ENCODE data around the gene CCDC82.
A peak's percentile ranks its signal among the peaks of the same experiment; 100 is the strongest.

The CCDC82 gene

GRCh38 chr11:96326959-96327358 lies 62.8 kb downstream of the CCDC82 start:
- DNase-seq, result no peak

GRCh38 chr11:96324912-96325311 lies 64.8 kb downstream of the CCDC82 start:
- DNase-seq, result no peak

DNA sequence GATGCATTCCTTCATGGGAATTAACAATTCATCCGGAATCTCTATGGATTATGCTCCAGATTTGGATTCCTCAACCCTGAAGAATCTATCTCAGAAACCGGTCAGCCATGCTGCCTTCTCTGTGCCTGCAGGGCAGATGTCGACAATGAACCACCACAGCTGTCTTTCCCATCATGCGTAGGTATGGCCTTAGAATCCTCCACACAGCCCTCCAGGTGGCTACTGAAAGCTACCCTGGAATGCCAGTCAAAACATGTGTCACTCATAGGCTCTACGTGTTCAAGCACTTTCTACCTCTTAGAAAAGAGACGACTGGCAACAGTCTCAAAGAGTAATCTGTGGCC lies 66.1 kb downstream of the CCDC82 start:
- no peak for DNase-seq

DNA sequence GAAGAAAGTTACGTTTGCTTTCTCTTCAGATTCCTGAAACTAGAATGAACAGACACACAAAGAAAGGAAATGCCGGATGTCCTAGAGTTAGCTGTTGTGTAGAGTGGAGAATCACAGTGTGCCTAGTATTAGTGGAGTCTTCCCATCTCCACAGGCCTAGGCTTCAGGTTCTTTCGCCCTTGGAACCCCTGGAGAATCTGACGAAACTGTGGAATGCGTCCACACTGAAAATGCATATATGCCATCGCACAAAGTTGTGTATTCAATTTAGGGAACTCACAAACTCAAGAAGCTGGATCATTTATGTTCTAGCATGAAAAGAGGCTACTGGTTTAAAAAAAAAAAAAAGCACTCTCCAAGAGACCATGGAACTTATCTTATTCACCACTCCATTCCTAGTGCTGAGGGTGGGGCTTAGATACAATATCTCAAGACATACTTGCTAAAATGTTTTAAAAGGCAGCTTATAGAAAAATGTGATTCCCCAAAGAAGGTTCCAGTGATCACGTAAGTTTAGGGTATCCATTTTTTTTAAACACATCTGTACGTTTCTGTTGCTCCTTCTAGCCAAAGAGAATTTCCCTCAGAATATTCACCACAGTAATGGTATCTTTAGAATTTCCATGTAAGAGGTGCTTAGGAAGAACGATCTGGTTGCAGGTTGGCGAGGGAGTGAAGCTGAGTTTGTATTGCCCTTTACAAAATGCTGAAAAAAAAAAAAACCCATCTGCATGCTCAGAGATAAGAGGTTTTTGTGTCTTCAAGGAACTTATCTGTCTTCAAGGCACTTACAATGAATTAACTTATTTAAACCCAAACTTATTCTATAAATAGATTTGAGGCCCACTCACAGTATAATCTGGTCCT lies 66.7 kb downstream of the CCDC82 start:
- DNase-seq, result no peak

DNA sequence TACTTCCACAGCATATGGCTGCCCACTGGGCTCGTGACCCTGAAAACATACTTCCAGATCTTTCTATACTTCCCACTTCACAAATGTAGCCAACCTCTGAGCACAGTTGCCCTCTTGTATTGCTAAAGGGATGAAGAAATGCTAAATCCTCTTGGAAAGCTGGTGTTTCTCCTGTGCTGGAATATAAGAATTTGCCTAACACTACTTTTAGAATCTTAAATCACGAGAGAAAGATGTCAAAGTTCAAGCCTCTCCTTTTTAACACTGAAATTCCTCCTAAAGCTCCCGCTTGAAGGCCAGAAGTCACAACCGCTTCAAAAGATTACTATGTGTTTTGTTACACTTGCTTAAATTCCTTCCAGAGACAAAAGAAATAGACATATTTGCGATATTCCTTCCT lies 68.6 kb downstream of the CCDC82 start:
- DNase-seq, result no peak

GRCh38 chr11:96319898-96320656 lies 69.6 kb downstream of the CCDC82 start:
- DNase-seq, result no peak

DNA sequence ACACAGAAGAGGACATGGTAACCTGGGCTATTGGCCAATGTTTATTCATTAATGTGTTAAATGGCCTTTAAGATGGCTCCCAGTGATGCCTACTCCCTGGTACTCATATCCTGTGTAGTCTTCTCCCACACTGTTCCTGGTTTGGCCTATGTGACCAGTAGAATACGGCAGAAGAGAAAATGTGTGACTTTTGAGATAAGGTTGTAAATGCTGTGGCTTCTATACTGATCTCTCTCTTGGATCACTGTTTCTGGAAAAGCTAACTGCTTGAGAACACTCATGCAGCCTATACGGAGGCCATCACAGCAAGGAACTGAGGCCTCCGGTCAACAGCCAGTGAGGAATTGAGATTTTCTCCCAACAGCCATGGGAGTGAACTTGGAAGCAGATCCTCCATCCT lies 70.9 kb downstream of the CCDC82 start:
- no peak for DNase-seq

DNA sequence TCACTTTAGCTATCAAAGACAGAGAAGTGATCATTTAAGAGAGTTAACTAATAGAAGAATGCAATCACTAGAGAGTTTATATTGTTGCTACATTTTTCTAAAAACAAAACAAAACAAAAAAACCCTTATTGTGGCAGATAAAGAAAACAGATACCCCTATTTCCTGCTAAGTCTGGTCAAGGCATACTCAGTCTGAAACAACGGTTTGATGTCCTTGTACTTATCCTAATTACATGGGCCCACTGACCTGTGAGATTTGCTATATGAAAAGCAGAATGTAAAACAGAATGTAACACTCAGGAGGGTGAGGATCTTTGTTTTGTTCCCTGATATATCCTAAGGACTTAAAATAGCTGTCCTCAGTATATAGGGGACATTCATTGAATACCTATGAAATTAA lies 71.3 kb downstream of the CCDC82 start:
- DNase-seq, result no peak

- no peak for DNase-seq
Observed at GRCh38 chr11:96317985-96318384, 71.7 kb downstream of the CCDC82 start.

- DNase-seq, result no peak
Observed at GRCh38 chr11:96317571-96317970, 72.1 kb downstream of the CCDC82 start.

- DNase-seq, result no peak
Observed at GRCh38 chr11:96316869-96317268, 72.8 kb downstream of the CCDC82 start.

- no peak for DNase-seq
Observed at GRCh38 chr11:96315476-96315875, 74.2 kb downstream of the CCDC82 start.

GRCh38 chr11:96314326-96315020 lies 75.2 kb downstream of the CCDC82 start:
- DNase-seq, result no peak

DNA sequence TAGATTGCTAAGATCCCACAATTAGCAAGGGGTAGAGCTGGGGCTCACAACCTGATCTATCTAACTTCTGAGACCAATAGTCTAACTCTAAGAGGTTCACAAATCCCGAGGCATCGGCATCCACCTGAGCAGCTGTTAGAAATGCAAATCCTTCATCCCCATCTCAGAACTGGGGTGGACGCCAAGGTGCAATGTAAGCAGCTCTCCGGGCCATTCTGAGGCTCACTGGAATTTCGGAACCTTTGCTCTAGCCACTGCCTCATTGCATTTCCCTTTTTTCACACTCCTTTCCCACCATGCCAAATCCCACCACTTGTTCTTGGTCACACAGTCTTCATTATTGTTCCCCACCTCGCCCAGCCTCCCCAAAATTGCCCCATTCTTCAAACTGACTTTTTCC lies 76.5 kb downstream of the CCDC82 start:
- DNase-seq, result no peak

GRCh38 chr11:96311120-96311568 lies 78.6 kb downstream of the CCDC82 start:
- DNase-seq, result peak in 1 of 2 experiments; percentile 70

GRCh38 chr11:96310236-96310635 lies 79.5 kb downstream of the CCDC82 start:
- no peak for DNase-seq

- no peak for DNase-seq
Observed at GRCh38 chr11:96309643-96310017, 80.1 kb downstream of the CCDC82 start.

GRCh38 chr11:96309016-96309642 lies 80.6 kb downstream of the CCDC82 start:
- DNase-seq, result no peak

GRCh38 chr11:96307776-96308140 lies 82.0 kb downstream of the CCDC82 start:
- peak in 1 of 2 experiments; percentile 55 for DNase-seq

- peak; percentile 82 to 91 for DNase-seq
Observed at GRCh38 chr11:96306933-96307775, 82.6 kb downstream of the CCDC82 start.

DNA sequence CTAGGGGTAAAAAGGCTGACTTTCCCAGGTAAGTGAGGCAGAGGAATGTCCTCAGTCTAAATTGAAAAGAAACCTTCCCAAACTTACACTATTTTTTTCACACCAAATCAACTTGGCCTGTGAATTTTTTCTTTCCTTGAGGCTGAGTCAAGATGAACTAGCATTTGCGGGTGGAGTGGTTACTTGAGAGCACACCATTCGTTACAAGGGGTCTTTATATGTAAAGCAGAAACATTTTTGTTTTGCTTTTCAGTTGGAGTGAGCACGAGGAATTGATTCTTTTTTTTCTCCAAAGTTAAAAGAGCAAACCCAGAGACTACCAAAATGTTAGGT lies 83.1 kb downstream of the CCDC82 start:
- DNase-seq, result no peak

DNA sequence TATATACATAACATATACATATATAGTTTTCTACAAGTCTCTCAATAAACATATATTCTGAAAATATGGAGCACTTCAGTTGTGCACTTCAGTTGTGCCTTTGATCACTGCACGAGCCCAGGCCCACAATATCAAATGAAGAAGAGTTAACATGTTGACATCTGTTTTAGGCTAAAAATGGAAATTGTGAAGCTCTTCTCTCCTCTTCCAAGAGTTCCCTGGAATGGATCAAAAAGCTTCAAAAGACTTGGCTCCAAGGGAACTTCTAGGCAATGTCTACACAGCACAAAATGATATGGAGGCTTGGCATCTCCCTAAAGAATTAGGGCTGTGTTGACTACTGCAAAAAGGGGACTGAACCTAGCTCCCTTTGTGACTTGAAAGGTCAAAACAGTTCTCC lies 83.6 kb downstream of the CCDC82 start:
- DNase-seq, result peak in 1 of 2 experiments; percentile 30
